HepG2 (cell line): ENCODE measurements around the gene TTF2. TPM values are rescaled to one million over a fixed set of nuclear protein-coding genes. Genes with fewer than 3 reads are reported as not detected.

Source experiments
- ATAC-seq: fragments of 200-7000 bp; cut with Tn5 transposase; 3 replicates; pipeline ENCODE4 v1.9.1; 2020; ENCODE audit warnings: mild to moderate bottlenecking, moderate library complexity
- BruUV-seq: library from RNA; stranded (reverse); fragments of 400-500 nt; replicated peaks from 2 replicates; lab custom pipeline; 2021; lab: Mats Ljungman, UMichigan
- CTCF ChIA-PET: fragments of 300-600 bp; formaldehyde crosslinking; extraction: SDS; loops from one replicate; lab custom pipeline; 2021; ENCODE audit warnings: low total read pairs, inconsistent platforms, low intra/inter-chr PET ratio; lab: Yijun Ruan, JAX
- POLR2A ChIA-PET: fragments of 350-600 bp; sonication (Branson Sonifier 250); formaldehyde crosslinking; loops from one replicate; lab custom pipeline; 2020; ENCODE audit warnings: antibody characterized with exemption, inconsistent platforms; lab: Yijun Ruan, JAX
- DNase-seq: peaks from one replicate; pipeline ENCODE4 v3.0.0-alpha.2; 2015; ENCODE audit warnings: low spot score
- FAIRE-seq: peaks from 3 replicates; lab custom pipeline; 2011; peaks lifted over from hg19 to GRCh38; lab: Jason Lieb, UNC
- H2AFZ ChIP-seq: one replicate; pipeline ENCODE4 v1.6.1; 2011; ENCODE audit warnings: low read length, inconsistent platforms
- H3K27ac ChIP-seq: fragments of 300-600 bp; 3 replicates; pipeline ENCODE4 v1.8.0; 2011; ENCODE audit warnings: mixed run types, mild to moderate bottlenecking, mixed read lengths, low read length, inconsistent platforms; ENCODE audit not compliant: insufficient read depth; ENCODE audit errors: extremely low read length
- H3K27me3 ChIP-seq, 2 experiments: fragments of 200-600 bp in 1 of 2; 2 replicates in 1 of 2; 3 replicates in 1 of 2; pipeline versions ENCODE4 v1.6.0 to v1.8.0; 2011; ENCODE audit warnings: low read length in 2 of 2, mild to moderate bottlenecking in 2 of 2, moderate library complexity in 2 of 2, inconsistent platforms in 1 of 2; ENCODE audit not compliant: insufficient read depth in 2 of 2, control insufficient read depth in 1 of 2
- H3K36me3 ChIP-seq, 2 experiments: fragments of 200-600 bp in 1 of 2; replicated peaks in 1 of 2; 2 replicates in 1 of 2; 3 replicates in 1 of 2; pipeline versions ENCODE4 v1.5.1 to v1.8.0; 2011; ENCODE audit warnings: low read length in 2 of 2, inconsistent platforms in 1 of 2; ENCODE audit not compliant: insufficient read depth in 2 of 2, control insufficient read depth in 1 of 2
- H3K4me1 ChIP-seq: 2 replicates; pipeline ENCODE4 v1.5.1; 2012; ENCODE audit warnings: low read length, inconsistent platforms; ENCODE audit not compliant: insufficient read depth
- H3K4me2 ChIP-seq: 2 replicates; pipeline ENCODE4 v1.6.0; 2011; ENCODE audit warnings: low read depth, low read length, inconsistent platforms
- H3K4me3 ChIP-seq, 3 experiments: fragments of 200-600 bp in 1 of 3; sonication (generic), shearing (Covaris generic) in 1 of 3; replicated peaks in 1 of 3; 2 replicates each; pipeline ENCODE4 v1.5.1; 2011 to 2016; ENCODE audit warnings: low read length in 3 of 3, inconsistent platforms in 2 of 3, low read depth in 2 of 3, mild to moderate bottlenecking in 2 of 3, control low read depth in 1 of 3, mixed read lengths in 1 of 3; ENCODE audit not compliant: insufficient read depth in 1 of 3
- H3K79me2 ChIP-seq: one replicate; pipeline ENCODE4 v1.6.1; 2011; ENCODE audit warnings: low read length, inconsistent platforms; ENCODE audit not compliant: insufficient read depth
- H3K9ac ChIP-seq: 2 replicates; pipeline ENCODE4 v1.6.0; 2011; ENCODE audit warnings: mild to moderate bottlenecking, low read depth, low read length, inconsistent platforms; ENCODE audit not compliant: insufficient read depth
- H3K9me3 ChIP-seq: 2 replicates; pipeline ENCODE4 v1.5.1; 2012; ENCODE audit warnings: mild to moderate bottlenecking, low read length
- H4K20me1 ChIP-seq: 2 replicates; pipeline ENCODE4 v1.6.0; 2011; ENCODE audit warnings: inconsistent platforms, mild to moderate bottlenecking, low read length, moderate library complexity; ENCODE audit not compliant: insufficient read depth
- CEBPG ChIP-seq: IDR thresholded peaks from 2 replicates; pipeline ENCODE4 v1.6.1; 2016
- CHD2 ChIP-seq: IDR thresholded peaks from 2 replicates; pipeline ENCODE4 v1.6.1; 2011; ENCODE audit warnings: low read depth, low read length, improper control_type of control experiment
- CREM ChIP-seq, 2 experiments: sonication (generic) in 1 of 2; formaldehyde crosslinking in 1 of 2; IDR thresholded peaks; 2 replicates each; pipeline versions ENCODE4 v1.4.0 to v1.6.1; 2016 to 2020; ENCODE audit warnings: antibody characterized with exemption in 1 of 2, mild to moderate bottlenecking in 1 of 2, missing genetic modification reagents in 1 of 2
- ELK4 ChIP-seq: sonication (generic); formaldehyde crosslinking; IDR thresholded peaks from 2 replicates; pipeline ENCODE4 v1.9.0; 2021; ENCODE audit warnings: missing genetic modification reagents, borderline replicate concordance
- HDAC1 ChIP-seq: sonication (generic); formaldehyde crosslinking; IDR thresholded peaks from 2 replicates; pipeline ENCODE4 v1.5.1; 2020; ENCODE audit warnings: mild to moderate bottlenecking, missing genetic modification reagents
- HMGXB4 ChIP-seq, 2 experiments: sonication (generic) in 1 of 2; formaldehyde crosslinking in 1 of 2; IDR thresholded peaks; 2 replicates each; pipeline versions ENCODE4 v1.4.0 to v1.6.1; 2018 to 2020; ENCODE audit warnings: missing genetic modification reagents in 2 of 2, borderline replicate concordance in 1 of 2, low read depth in 1 of 2, mild to moderate bottlenecking in 1 of 2, missing biosample characterization in 1 of 2
- HNRNPUL1 ChIP-seq: fragments of 200-400 bp; formaldehyde crosslinking; IDR thresholded peaks from 2 replicates; pipeline ENCODE4 v1.6.1; 2017; ENCODE audit warnings: low read depth, mild to moderate bottlenecking, low read length, moderate library complexity
- KMT2B ChIP-seq: IDR thresholded peaks from 2 replicates; pipeline ENCODE4 v1.6.1; 2016; ENCODE audit warnings: missing genetic modification reagents, missing compliant biosample characterization
- MED8 ChIP-seq: sonication (generic); formaldehyde crosslinking; IDR thresholded peaks from 2 replicates; pipeline ENCODE4 v1.8.1; 2023; ENCODE audit warnings: mild to moderate bottlenecking, missing genetic modification reagents; ENCODE audit not compliant: insufficient replicate concordance
- NFYB ChIP-seq: sonication (generic); formaldehyde crosslinking; IDR thresholded peaks from 2 replicates; pipeline ENCODE4 v1.4.0; 2020; ENCODE audit warnings: missing genetic modification reagents
- PATZ1 ChIP-seq: sonication (generic); formaldehyde crosslinking; IDR thresholded peaks from 2 replicates; pipeline ENCODE4 v1.4.0; 2020; ENCODE audit warnings: missing genetic modification reagents
- SSRP1 ChIP-seq: IDR thresholded peaks from 2 replicates; pipeline ENCODE4 v1.6.1; 2016; ENCODE audit warnings: control low read depth
- ZBTB37 ChIP-seq: sonication (generic); formaldehyde crosslinking; IDR thresholded peaks from 2 replicates; pipeline ENCODE4 v1.4.0; 2020; ENCODE audit warnings: mild to moderate bottlenecking, missing genetic modification reagents
- ZBTB38 ChIP-seq: sonication (generic); formaldehyde crosslinking; IDR thresholded peaks from 2 replicates; pipeline ENCODE4 v1.5.1; 2020; ENCODE audit warnings: mild to moderate bottlenecking, missing genetic modification reagents
- ZFY ChIP-seq: sonication (generic); formaldehyde crosslinking; IDR thresholded peaks from 2 replicates; pipeline ENCODE4 v1.4.0; 2020; ENCODE audit warnings: missing genetic modification reagents
- ZMAT5 ChIP-seq: sonication (generic); formaldehyde crosslinking; IDR thresholded peaks from 2 replicates; pipeline ENCODE4 v1.5.0; 2020; ENCODE audit warnings: mild to moderate bottlenecking, low read depth, missing genetic modification reagents, borderline replicate concordance
- ZMYM2 ChIP-seq: sonication (generic); formaldehyde crosslinking; IDR thresholded peaks from 2 replicates; pipeline ENCODE4 v1.8.0; 2022; ENCODE audit warnings: mild to moderate bottlenecking, missing genetic modification reagents
- ZNF296 ChIP-seq: sonication (generic); formaldehyde crosslinking; conservative IDR thresholded peaks from 2 replicates; pipeline ENCODE4 v1.5.0; 2020; ENCODE audit warnings: mild to moderate bottlenecking, missing genetic modification reagents
- ZNF629 ChIP-seq: sonication (generic); formaldehyde crosslinking; conservative IDR thresholded peaks from 2 replicates; pipeline ENCODE4 v1.5.0; 2020; ENCODE audit warnings: missing genetic modification reagents
- WGBS: methylation state at CpG from one replicate; pipeline ENCODE4 v1.1.6; 2017; ENCODE audit warnings: low lambda C conversion rate; 5-methylcytosine and 5-hydroxymethylcytosine counted together
- in situ Hi-C: cut with HindIII; loops from 2 replicates; pipeline ENCODE4 v1.10.0; 2017; ENCODE audit warnings: low pct_unique_long_range_greater_than_20kb; ENCODE audit not compliant: extremely low pct_ligation_motif_present
- intact Hi-C: fragments of 100-400 bp; cut with micrococcal nuclease; formaldehyde crosslinking; loops from one replicate; pipeline ENCODE4 v1.10.0; 2022; ENCODE audit not compliant: unreplicated experiment
- polyA plus RNA-seq, 8 experiments: library from polyadenylated mRNA; depleted of rRNA in 3 of 8; stranded (reverse) in 7 of 8; unstranded in 1 of 8; fragments of >200 nt; fragmentation: Illumina TruSeq in 4 of 8; extraction: Trizol in 4 of 8; gene quantifications; 2 replicates each; pipeline versions ENCODE4 v1.2.1 to v1.2.3, GENCODE V29; 2011 to 2016; ENCODE audit warnings: low read depth in 4 of 8, missing spikeins in 1 of 8, mixed read lengths in 1 of 8; ENCODE audit not compliant: insufficient read depth in 1 of 8
- total RNA-seq, 5 experiments: library from RNA; depleted of rRNA; stranded (reverse); fragments of >200 nt; fragmentation: Illumina TruSeq; extraction: Trizol; gene quantifications; 2 replicates each; pipeline ENCODE4 v1.2.3, GENCODE V29; 2016; ENCODE audit warnings: low read depth in 1 of 5

Gene TTF2
- total and polyA plus RNA-seq, 2 of the 13 experiments (the other 11 are each of a cell fraction or from before 2014, with no cell fraction given): 12.8 to 48.9 TPM

- CTCF ChIA-PET: no interaction called here
- no peak overlapping the region for H3K4me3 ChIP-seq
- intact Hi-C loops: no loop called here
- no peak overlapping the region for H3K4me2 ChIP-seq
- 19% methylated on average over 4 of the region's 4 CpGs for WGBS
- BruUV-seq: no TSS peak
- H3K4me1 ChIP-seq: no peaks in the 10 kb centered on the region
- in situ Hi-C loops: loop anchor here (25.0 kb wide), 1 partner anchor 157 kb away; no protein-coding TSS in a partner anchor
- FAIRE-seq: no peak
- H3K27ac ChIP-seq: no peak overlapping the region
- no peak overlapping the region for H3K9ac ChIP-seq
- DNase-seq: no peak
- ATAC-seq: no peak
- POLR2A ChIA-PET: no interaction called here
- H3K36me3 ChIP-seq: no peaks in the 10 kb centered on the region
- H3K79me2 ChIP-seq: no peaks in the 10 kb centered on the region
- TF ChIP-seq PATZ1 (CRISPR knock-in tag): no peak
- no peak for TF ChIP-seq ZFY (CRISPR knock-in tag)
- no peak for TF ChIP-seq ELK4
- no peak for TF ChIP-seq MED8 (CRISPR knock-in tag)
- no peak for TF ChIP-seq HMGXB4 (CRISPR knock-in tag; IDR thresholded peaks at IDR 0.05; ENCODE audit: borderline replicate concordance in 1 of 2, low read depth in 1 of 2)
- TF ChIP-seq ZBTB38: no peak
- TF ChIP-seq CEBPG (CRISPR knock-in tag): no peak
- TF ChIP-seq ZBTB37: no peak
- TF ChIP-seq ZMYM2 (CRISPR knock-in tag): no peak
- TF ChIP-seq HNRNPUL1: no peak
- no peak for TF ChIP-seq CREM (IDR thresholded peaks at IDR 0.05)
- TF ChIP-seq CREM (CRISPR knock-in tag; IDR thresholded peaks at IDR 0.05): no peak
- TF ChIP-seq ZMAT5 (CRISPR knock-in tag): no peak
- TF ChIP-seq SSRP1 (CRISPR knock-in tag): no peak
- no peak for TF ChIP-seq ZNF296
- TF ChIP-seq ZNF629 (CRISPR knock-in tag): no peak
- no peak for TF ChIP-seq NFYB (CRISPR knock-in tag)
- no peak for TF ChIP-seq HDAC1 (CRISPR knock-in tag)
- TF ChIP-seq CHD2: no peak
- TF ChIP-seq KMT2B (CRISPR knock-in tag): no peak
- TF ChIP-seq, all 625 proteins: peak for 0
- H2AFZ ChIP-seq: no peak overlapping the region
- H4K20me1 ChIP-seq: no peaks in the 10 kb centered on the region
- H3K27me3 ChIP-seq: no peaks in the 10 kb centered on the region
- H3K9me3 ChIP-seq: no peaks in the 10 kb centered on the region
Measured at GRCh38 chr1:117130526-117130925, 70.4 kb downstream of the TTF2 start.
